Tibial artery (tissue), 4 donors: ENCODE measurements around the gene RAB11FIP2.

Source experiments
- DNase-seq, 2 donors: peaks; one replicate each; pipeline ENCODE4 v3.0.0-alpha.2; 2019
- H3K27ac ChIP-seq, 2 donors: fragments of 200-600 bp; sonication (generic) in 1 of 2; 1 replicate in 1 of 2; 2 replicates in 1 of 2; pipeline ENCODE4 v1.5.1; 2018 to 2019; ENCODE audit warnings: mild to moderate bottlenecking in 1 of 2
- H3K27me3 ChIP-seq, 2 donors: fragments of 200-600 bp; sonication (generic) in 1 of 2; one replicate each; pipeline versions ENCODE4 v1.5.1 to v1.6.0; 2016 to 2019
- H3K36me3 ChIP-seq, 3 donors: fragments of 200-600 bp; sonication (generic) in 2 of 3; one replicate each; pipeline ENCODE4 v1.5.1; 2016 to 2019; ENCODE audit warnings: mild to moderate bottlenecking in 2 of 3
- H3K4me1 ChIP-seq, 4 donors: fragments of 200-600 bp; sonication (generic) in 2 of 4; 1 replicate in 3 of 4; 2 replicates in 1 of 4; pipeline ENCODE4 v1.5.1; 2016 to 2019
- H3K4me3 ChIP-seq, 2 donors: fragments of 200-600 bp; sonication (generic) in 1 of 2; 1 replicate in 1 of 2; 2 replicates in 1 of 2; pipeline ENCODE4 v1.5.1; 2018 to 2019; ENCODE audit warnings: mild to moderate bottlenecking in 2 of 2
- H3K9me3 ChIP-seq, 3 donors: fragments of 200-600 bp; sonication (generic) in 1 of 3; one replicate each; pipeline ENCODE4 v1.5.1; 2016 to 2019
- intact Hi-C: fragments of 100-400 bp; cut with DNase I; formaldehyde crosslinking; loops from one replicate; pipeline ENCODE4 v1.15.0; 2023; ENCODE audit warnings: low total_unique reads
- TF ChIP-seq, protein P1 (sequence below), 2 experiments: fragments of 200-600 bp in 1 of 2; fragments of 450-650 bp in 1 of 2; IDR thresholded peaks; one replicate each; pipeline ENCODE4 v1.5.1; 2017 to 2019; ENCODE audit warnings: antibody characterized with exemption in 2 of 2, mild to moderate bottlenecking in 1 of 2, moderate library complexity in 1 of 2

RAB11FIP2 gene

DNA sequence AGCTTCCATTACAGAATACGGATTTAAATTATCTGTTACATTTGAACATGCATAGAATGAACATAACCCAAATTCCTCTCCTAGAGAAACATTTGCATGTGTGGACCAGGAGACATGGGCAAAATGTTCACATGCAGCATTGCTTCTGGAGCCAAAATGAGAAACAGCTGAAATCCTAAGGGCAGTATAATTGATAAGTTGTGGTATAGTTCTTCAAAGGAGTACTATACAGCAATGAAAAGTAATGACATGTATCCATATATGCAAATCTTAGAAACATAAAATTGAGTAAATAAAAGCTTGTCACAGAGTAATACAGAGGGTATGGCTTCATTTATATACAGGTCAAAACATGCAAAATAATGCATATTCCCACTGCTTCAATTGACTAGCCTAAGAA lies 77.1 kb downstream of the RAB11FIP2 start:
- TF ChIP-seq, protein P1, sequence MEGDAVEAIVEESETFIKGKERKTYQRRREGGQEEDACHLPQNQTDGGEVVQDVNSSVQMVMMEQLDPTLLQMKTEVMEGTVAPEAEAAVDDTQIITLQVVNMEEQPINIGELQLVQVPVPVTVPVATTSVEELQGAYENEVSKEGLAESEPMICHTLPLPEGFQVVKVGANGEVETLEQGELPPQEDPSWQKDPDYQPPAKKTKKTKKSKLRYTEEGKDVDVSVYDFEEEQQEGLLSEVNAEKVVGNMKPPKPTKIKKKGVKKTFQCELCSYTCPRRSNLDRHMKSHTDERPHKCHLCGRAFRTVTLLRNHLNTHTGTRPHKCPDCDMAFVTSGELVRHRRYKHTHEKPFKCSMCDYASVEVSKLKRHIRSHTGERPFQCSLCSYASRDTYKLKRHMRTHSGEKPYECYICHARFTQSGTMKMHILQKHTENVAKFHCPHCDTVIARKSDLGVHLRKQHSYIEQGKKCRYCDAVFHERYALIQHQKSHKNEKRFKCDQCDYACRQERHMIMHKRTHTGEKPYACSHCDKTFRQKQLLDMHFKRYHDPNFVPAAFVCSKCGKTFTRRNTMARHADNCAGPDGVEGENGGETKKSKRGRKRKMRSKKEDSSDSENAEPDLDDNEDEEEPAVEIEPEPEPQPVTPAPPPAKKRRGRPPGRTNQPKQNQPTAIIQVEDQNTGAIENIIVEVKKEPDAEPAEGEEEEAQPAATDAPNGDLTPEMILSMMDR (IDR thresholded peaks at IDR 0.05), result no peak
- intact Hi-C loops, result no loop called here
- H3K27ac ChIP-seq, result no peak overlapping the region

DNA sequence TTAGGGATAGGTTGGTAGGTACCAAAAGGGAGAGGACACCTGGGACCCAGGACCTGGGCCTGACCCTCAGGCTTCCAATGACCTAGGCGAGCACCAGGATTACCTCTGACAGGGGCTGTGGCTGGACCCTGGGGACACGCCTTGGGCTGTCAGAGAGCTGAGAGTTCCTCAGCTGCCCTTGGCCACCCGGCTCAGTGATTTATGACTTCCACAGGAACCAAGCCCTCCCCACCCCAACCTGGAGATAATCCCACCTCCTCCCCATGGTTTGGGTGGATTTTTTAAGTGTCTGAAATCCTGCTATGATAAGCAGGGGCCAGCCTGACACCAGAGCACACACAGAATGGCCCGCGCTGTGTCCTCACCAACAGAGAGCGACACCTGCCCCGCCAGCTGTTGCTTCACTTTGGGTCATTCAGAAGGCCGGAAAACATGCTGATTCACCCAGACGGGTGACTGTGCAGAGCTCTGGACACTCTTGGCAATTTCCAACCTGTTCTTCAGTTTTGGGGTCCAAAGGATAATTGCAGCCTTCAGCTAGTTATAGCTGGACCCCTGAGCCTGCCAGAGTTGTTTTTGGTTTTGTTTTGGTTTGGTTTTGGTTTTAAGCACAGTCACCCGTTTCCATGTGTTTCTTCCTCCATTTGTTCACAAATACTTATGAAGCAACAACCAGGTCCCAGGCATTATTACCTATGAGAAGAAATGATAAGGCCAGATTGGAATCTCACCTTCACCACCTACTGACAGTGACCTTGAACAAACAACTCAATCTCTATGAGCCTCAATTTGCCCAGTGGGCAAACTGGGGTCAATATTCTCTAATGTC lies 78.2 kb downstream of the RAB11FIP2 start:
- no peak for DNase-seq
- H3K4me3 ChIP-seq, result no peak overlapping the region
- H3K9me3 ChIP-seq, result no peaks in the 10 kb centered on the region
- H3K4me1 ChIP-seq, result peaks cover 0 to 4% (median 0%) of the 10 kb centered on the region in 4 donors
- H3K27ac ChIP-seq, result no peak overlapping the region
- H3K27me3 ChIP-seq, result no peaks in the 10 kb centered on the region
- H3K36me3 ChIP-seq, result no peaks in the 10 kb centered on the region
- intact Hi-C loops, result no loop called here
- TF ChIP-seq, protein P1 (IDR thresholded peaks at IDR 0.05), result no peak

More for the DNA sequence above, 77.1 kb downstream of the RAB11FIP2 start:
- Histone ChIP-seq H3K9me3 (no peaks in the 10 kb centered on the region), H3K27me3 (no peaks in the 10 kb centered on the region), H3K4me1 (no peaks in the 10 kb centered on the region), H3K4me3 (no peak overlapping the region), H3K36me3 (no peaks in the 10 kb centered on the region)
- DNase-seq, result no peak

DNA sequence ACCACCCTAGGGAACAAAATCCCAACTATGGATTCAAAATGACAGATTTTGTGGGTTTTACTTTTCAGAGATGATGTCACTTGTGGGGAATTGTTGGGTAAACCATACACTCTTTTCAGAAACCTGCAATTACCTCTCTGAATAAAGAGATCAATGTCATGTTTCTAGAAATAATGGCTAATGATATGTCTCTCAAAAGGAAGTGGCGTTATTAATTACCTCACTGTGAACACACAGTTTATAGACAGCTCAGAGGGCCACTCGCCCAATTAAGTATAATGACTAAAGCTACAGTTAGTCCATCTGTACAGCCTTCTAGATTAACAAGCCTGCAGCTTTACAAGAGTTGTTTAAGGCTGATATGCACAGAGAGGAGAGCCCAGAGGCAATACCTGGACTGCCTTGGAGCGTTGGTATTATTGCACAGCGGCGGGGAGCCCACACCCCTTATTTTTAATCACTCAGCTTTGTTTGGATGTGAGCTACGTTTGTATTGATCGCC lies 79.5 kb downstream of the RAB11FIP2 start:
- Histone ChIP-seq H3K4me1 (peaks cover 0 to 4% (median 0%) of the 10 kb centered on the region in 4 donors), H3K4me3 (no peak overlapping the region), H3K27me3 (no peaks in the 10 kb centered on the region), H3K27ac (no peak overlapping the region), H3K9me3 (no peaks in the 10 kb centered on the region), H3K36me3 (no peaks in the 10 kb centered on the region)
- intact Hi-C loops, result no loop called here
- TF ChIP-seq, protein P1 (IDR thresholded peaks at IDR 0.05), result no peak
- DNase-seq, result no peak

DNA sequence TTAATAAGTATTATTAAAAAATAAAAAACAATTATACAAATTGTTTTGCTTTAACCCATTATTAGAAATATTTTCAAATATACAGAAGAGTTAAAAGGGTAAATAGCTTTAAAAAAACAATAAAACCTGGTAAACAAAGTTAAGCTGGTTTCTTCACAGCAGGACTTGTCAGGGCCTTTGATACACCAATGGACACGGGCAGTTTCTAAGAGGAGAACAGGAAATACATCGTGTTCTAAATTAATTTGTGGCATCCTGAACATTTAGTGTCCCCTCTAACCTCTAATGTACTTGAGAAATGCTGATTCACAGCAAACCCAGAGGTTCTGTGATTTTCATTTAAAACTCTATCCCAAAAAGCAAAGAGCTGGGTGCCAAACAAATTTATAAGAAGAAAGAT lies 80.8 kb downstream of the RAB11FIP2 start:
- H3K36me3 ChIP-seq, result no peaks in the 10 kb centered on the region
- no peak for DNase-seq
- H3K27me3 ChIP-seq, result no peaks in the 10 kb centered on the region
- no peaks in the 10 kb centered on the region for H3K9me3 ChIP-seq
- H3K4me1 ChIP-seq, result peaks cover 0 to 4% (median 0%) of the 10 kb centered on the region in 4 donors
- no peak overlapping the region for H3K4me3 ChIP-seq
- H3K27ac ChIP-seq, result no peak overlapping the region
- intact Hi-C loops, result no loop called here
- TF ChIP-seq, protein P1 (IDR thresholded peaks at IDR 0.05), result no peak

DNA sequence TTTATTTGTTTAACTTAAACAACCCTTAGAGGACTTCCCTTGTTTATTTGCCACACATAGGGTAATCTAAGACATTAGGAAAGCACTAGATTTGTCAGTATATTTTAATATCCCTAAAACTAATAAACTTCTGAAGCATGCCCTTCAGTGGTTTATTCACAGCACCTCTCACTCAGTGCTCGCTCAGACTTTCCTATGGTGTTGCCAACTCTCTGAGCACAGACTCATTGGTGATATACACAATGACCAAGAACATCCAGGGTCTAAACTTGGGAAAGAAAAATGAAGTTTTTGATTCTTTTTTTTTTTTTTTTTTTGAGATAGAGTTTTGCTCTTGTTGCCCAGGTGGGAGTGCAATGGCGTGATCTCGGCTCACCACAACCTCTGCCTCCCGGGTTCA lies 82.2 kb downstream of the RAB11FIP2 start:
- intact Hi-C loops, result no loop called here
- Histone ChIP-seq H3K4me1 (peaks cover 0 to 4% (median 2%) of the 10 kb centered on the region in 4 donors), H3K4me3 (no peak overlapping the region), H3K9me3 (no peaks in the 10 kb centered on the region), H3K36me3 (no peaks in the 10 kb centered on the region), H3K27ac (no peak overlapping the region), H3K27me3 (no peaks in the 10 kb centered on the region)
- no peak for DNase-seq
- TF ChIP-seq, protein P1 (IDR thresholded peaks at IDR 0.05), result no peak
